NCI-H1105 treated with DMSO at 0.1 percent for 48 hours (cell line): ENCODE measurements around the gene ZCCHC12.

Experiments used
- DNase-seq: peaks from one replicate; lab custom pipeline; 2025; lab: John Stamatoyannopoulos, UW

ZCCHC12 gene

DNA sequence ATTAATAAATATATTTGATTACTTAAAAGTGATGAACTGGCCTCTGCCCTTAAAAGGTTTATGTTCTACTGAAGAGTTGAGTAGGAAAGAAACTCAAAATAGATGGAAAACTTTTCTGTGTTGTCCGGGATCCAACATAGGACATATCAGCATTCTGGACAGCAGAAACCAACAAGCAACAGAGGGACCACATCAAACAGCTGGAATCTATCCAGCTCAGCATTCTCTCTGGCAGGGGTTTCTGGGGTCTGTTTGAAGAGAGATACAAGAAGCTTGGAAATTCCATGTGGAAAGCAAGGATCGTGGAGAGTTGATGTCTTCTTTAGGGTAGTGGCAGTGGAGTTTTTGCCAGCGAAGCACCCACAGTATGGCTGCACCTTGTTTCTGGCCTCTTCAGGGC, 43.6 kb downstream of the ZCCHC12 start:
- no peak for DNase-seq

DNA sequence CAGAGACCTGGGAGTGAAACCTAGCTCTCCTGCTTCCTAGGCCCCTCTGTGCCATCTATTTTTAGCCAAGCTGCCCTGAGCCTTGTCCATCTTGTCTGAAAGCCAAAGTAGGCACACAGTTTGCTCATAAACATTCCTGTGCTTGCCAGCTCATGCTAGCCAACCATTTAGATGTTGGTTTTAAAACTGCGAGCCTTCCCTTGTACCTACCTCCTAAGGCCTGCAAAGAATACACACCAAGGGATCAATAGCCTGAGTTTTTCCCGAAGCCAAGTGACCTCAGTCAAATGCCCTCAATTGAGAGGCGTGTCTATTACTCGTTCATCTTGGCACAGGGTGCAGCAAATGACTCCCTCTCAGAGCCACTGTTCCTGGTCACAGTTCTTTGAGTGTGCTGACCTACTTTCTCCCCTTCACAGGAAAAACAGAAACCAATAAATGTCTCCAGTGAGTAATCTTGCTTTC, 48.5 kb downstream of the ZCCHC12 start:
- no peak for DNase-seq
